HG03095 (cell line): Measurements from ENCODE around the gene WDR86.

ENCODE experiments used
- ATAC-seq: cut with Tn5 transposase; IDR thresholded peaks from one replicate; pipeline ENCODE4 v1.9.1; 2021; ENCODE audit warnings: moderate library complexity; ENCODE audit not compliant: unreplicated experiment

Gene WDR86

GRCh38 chr7:151409667-151410404, at the start of gene WDR86:
Gene WDR86, minus strand, starts transcription at chr7:151410038. Its CDS starts 449 bp downstream, at chr7:151409589.
- no peak for ATAC-seq

GRCh38 chr7:151457534-151457933, 47.7 kb upstream of the WDR86 start:
- no peak for ATAC-seq

- no peak for ATAC-seq
Measured at GRCh38 chr7:151456782-151457181, 46.9 kb upstream of the WDR86 start.

GRCh38 chr7:151456276-151456675, 46.4 kb upstream of the WDR86 start:
- ATAC-seq, result no peak

- no peak for ATAC-seq
Measured at GRCh38 chr7:151455690-151456089, 45.9 kb upstream of the WDR86 start.

- ATAC-seq, result no peak
Measured at GRCh38 chr7:151454932-151455530, 45.2 kb upstream of the WDR86 start.

GRCh38 chr7:151454305-151454704, 44.5 kb upstream of the WDR86 start:
- no peak for ATAC-seq

- no peak for ATAC-seq
Measured at GRCh38 chr7:151453326-151453791, 43.5 kb upstream of the WDR86 start.

- ATAC-seq, result no peak
Measured at GRCh38 chr7:151452680-151453325, 43.0 kb upstream of the WDR86 start.

GRCh38 chr7:151451626-151452571, 42.1 kb upstream of the WDR86 start:
- ATAC-seq, result no peak

GRCh38 chr7:151451156-151451555, 41.3 kb upstream of the WDR86 start:
- ATAC-seq, result no peak

- no peak for ATAC-seq
Measured at GRCh38 chr7:151449990-151450389, 40.2 kb upstream of the WDR86 start.

- ATAC-seq, result no peak
Measured at GRCh38 chr7:151448261-151449252, 38.7 kb upstream of the WDR86 start.

- no peak for ATAC-seq
Measured at GRCh38 chr7:151447901-151448260, 38.0 kb upstream of the WDR86 start.

GRCh38 chr7:151447312-151447711, 37.5 kb upstream of the WDR86 start:
- ATAC-seq, result no peak

- no peak for ATAC-seq
Measured at GRCh38 chr7:151446412-151446811, 36.6 kb upstream of the WDR86 start.

GRCh38 chr7:151444632-151445031, 34.8 kb upstream of the WDR86 start:
- ATAC-seq, result no peak

- ATAC-seq, result no peak
Measured at GRCh38 chr7:151442776-151443496, 33.1 kb upstream of the WDR86 start.

GRCh38 chr7:151440799-151441445, 31.1 kb upstream of the WDR86 start:
- ATAC-seq, result no peak
